Measurements from ENCODE around the gene MAP4. TPM values are rescaled to one million over a fixed set of nuclear protein-coding genes. Genes with fewer than 3 reads are reported as not detected.

Gene MAP4
- total and polyA plus RNA-seq, 2 donors (not counting 1 experiment from before 2014, with no cell fraction given) = 39.2 to 132 TPM

GRCh38 chr3:47859956-47860605, 156.1 kb downstream of the MAP4 start:
- POLR2A ChIA-PET = no interaction called here
- H3K4me2 ChIP-seq (replicated peaks; ENCODE audit: low read depth, low read length, poor library complexity, severe bottlenecking) = no peak overlapping the region
- CTCF ChIA-PET = interaction anchor here (1.2 kb wide), 2 partner anchors 23 to 291 kb away, joined by 3 to 4 read pairs; no protein-coding TSS in a partner anchor
- H3K4me1 ChIP-seq (ENCODE audit: control insufficient read depth in 2 of 2, insufficient read depth in 2 of 2, low read length in 2 of 2) = no peaks in the 10 kb centered on the region
- no peaks in the 10 kb centered on the region for H3K9me3 ChIP-seq (ENCODE audit: control extremely low read depth in 1 of 3, control insufficient read depth in 2 of 3, insufficient read depth in 1 of 3, low read length in 2 of 3)
- H3K4me1 Mint-ChIP-seq = no peaks in the 10 kb centered on the region
- H3K27ac Mint-ChIP-seq = no peak overlapping the region
- DNase-seq (no peak), ATAC-seq (ENCODE audit: low read depth) (no peak)
- no peak overlapping the region for H3K9ac ChIP-seq (ENCODE audit: low read length)
- no peaks in the 10 kb centered on the region for H3K9me3 Mint-ChIP-seq (ENCODE audit: insufficient read depth)
- H3K79me2 ChIP-seq (ENCODE audit: control insufficient read depth, insufficient read depth, low read length) = no peaks in the 10 kb centered on the region
- intact Hi-C loops (cut with micrococcal nuclease) = no loop called here
- H3K27me3 ChIP-seq (replicated peaks in 1 of 4; ENCODE audit: control extremely low read depth in 1 of 4, control insufficient read depth in 3 of 4, insufficient read depth in 4 of 4, low read length in 3 of 4) = no peaks in the 10 kb centered on the region
- H3K27ac ChIP-seq (ENCODE audit: low read length in 2 of 2) = no peak overlapping the region
- TF ChIP-seq, protein P1, sequence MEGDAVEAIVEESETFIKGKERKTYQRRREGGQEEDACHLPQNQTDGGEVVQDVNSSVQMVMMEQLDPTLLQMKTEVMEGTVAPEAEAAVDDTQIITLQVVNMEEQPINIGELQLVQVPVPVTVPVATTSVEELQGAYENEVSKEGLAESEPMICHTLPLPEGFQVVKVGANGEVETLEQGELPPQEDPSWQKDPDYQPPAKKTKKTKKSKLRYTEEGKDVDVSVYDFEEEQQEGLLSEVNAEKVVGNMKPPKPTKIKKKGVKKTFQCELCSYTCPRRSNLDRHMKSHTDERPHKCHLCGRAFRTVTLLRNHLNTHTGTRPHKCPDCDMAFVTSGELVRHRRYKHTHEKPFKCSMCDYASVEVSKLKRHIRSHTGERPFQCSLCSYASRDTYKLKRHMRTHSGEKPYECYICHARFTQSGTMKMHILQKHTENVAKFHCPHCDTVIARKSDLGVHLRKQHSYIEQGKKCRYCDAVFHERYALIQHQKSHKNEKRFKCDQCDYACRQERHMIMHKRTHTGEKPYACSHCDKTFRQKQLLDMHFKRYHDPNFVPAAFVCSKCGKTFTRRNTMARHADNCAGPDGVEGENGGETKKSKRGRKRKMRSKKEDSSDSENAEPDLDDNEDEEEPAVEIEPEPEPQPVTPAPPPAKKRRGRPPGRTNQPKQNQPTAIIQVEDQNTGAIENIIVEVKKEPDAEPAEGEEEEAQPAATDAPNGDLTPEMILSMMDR (IDR thresholded peaks at IDR 0.05) = no peak
- TF ChIP-seq EZH2 (IDR thresholded peaks at IDR 0.05; ENCODE audit: borderline replicate concordance, insufficient read depth, low read depth, low read length, poor library complexity, severe bottlenecking) = no peak
- H2AFZ ChIP-seq (ENCODE audit: insufficient read depth, low read depth, low read length, poor library complexity, severe bottlenecking) = no peak overlapping the region
- H4K20me1 ChIP-seq (ENCODE audit: control insufficient read depth, insufficient read depth, low read length, poor library complexity, severe bottlenecking) = no peaks in the 10 kb centered on the region
- H3K36me3 ChIP-seq (replicated peaks in 1 of 2; ENCODE audit: control extremely low read depth in 1 of 2, control insufficient read depth in 1 of 2, extremely low read depth in 1 of 2, insufficient read depth in 2 of 2, low read length in 1 of 2) = peaks cover 1 to 31% of the 10 kb centered on the region in 2 experiments
- no peak overlapping the region for H3K4me3 ChIP-seq (ENCODE audit: control extremely low read depth in 1 of 5, extremely low read depth in 1 of 5, insufficient read depth in 1 of 5, low read depth in 2 of 5, low read length in 4 of 5)
- no peaks in the 10 kb centered on the region for H3K27me3 Mint-ChIP-seq
- WGBS (ENCODE audit: insufficient coverage) = 100% methylated on average over 3 of the region's 4 CpGs
- no peak overlapping the region for H3K4me3 Mint-ChIP-seq

- no peak overlapping the region for H3K4me3 Mint-ChIP-seq
- WGBS (ENCODE audit: insufficient coverage) = 60% methylated on average over 1 of the region's 2 CpGs
- no peak overlapping the region for H3K4me2 ChIP-seq (replicated peaks; ENCODE audit: low read depth, low read length, poor library complexity, severe bottlenecking)
- DNase-seq (no peak), ATAC-seq (ENCODE audit: low read depth) (no peak)
- intact Hi-C loops (cut with micrococcal nuclease) = no loop called here
- H3K27me3 Mint-ChIP-seq = no peaks in the 10 kb centered on the region
- no peak overlapping the region for H3K9ac ChIP-seq (ENCODE audit: low read length)
- ChIA-PET POLR2A (no interaction called here), CTCF (no interaction called here)
- H4K20me1 ChIP-seq (ENCODE audit: control insufficient read depth, insufficient read depth, low read length, poor library complexity, severe bottlenecking) = no peaks in the 10 kb centered on the region
- H3K9me3 ChIP-seq (ENCODE audit: control extremely low read depth in 1 of 3, control insufficient read depth in 2 of 3, insufficient read depth in 1 of 3, low read length in 2 of 3) = no peaks in the 10 kb centered on the region
- no peak overlapping the region for H3K27ac Mint-ChIP-seq
- H3K36me3 ChIP-seq (replicated peaks in 1 of 2; ENCODE audit: control extremely low read depth in 1 of 2, control insufficient read depth in 1 of 2, extremely low read depth in 1 of 2, insufficient read depth in 2 of 2, low read length in 1 of 2) = peaks cover 4 to 39% of the 10 kb centered on the region in 2 experiments
- no peak overlapping the region for H2AFZ ChIP-seq (ENCODE audit: insufficient read depth, low read depth, low read length, poor library complexity, severe bottlenecking)
- no peak overlapping the region for H3K4me3 ChIP-seq (ENCODE audit: control extremely low read depth in 1 of 5, extremely low read depth in 1 of 5, insufficient read depth in 1 of 5, low read depth in 2 of 5, low read length in 4 of 5)
- no peaks in the 10 kb centered on the region for H3K9me3 Mint-ChIP-seq (ENCODE audit: insufficient read depth)
- no peaks in the 10 kb centered on the region for H3K27me3 ChIP-seq (replicated peaks in 1 of 4; ENCODE audit: control extremely low read depth in 1 of 4, control insufficient read depth in 3 of 4, insufficient read depth in 4 of 4, low read length in 3 of 4)
- no peaks in the 10 kb centered on the region for H3K79me2 ChIP-seq (ENCODE audit: control insufficient read depth, insufficient read depth, low read length)
- H3K4me1 Mint-ChIP-seq = no peaks in the 10 kb centered on the region
- H3K27ac ChIP-seq (ENCODE audit: low read length in 2 of 2) = no peak overlapping the region
- TF ChIP-seq EZH2 (IDR thresholded peaks at IDR 0.05; ENCODE audit: borderline replicate concordance, insufficient read depth, low read depth, low read length, poor library complexity, severe bottlenecking) = no peak
- TF ChIP-seq, protein P1 (IDR thresholded peaks at IDR 0.05) = no peak
- no peaks in the 10 kb centered on the region for H3K4me1 ChIP-seq (ENCODE audit: control insufficient read depth in 2 of 2, insufficient read depth in 2 of 2, low read length in 2 of 2)
Measured at GRCh38 chr3:47857151-47857550, 159.1 kb downstream of the MAP4 start.
